ENCODE results near the gene BCDIN3D.

The BCDIN3D gene

GRCh38 chr12:49809381-49809905 lies 33.5 kb downstream of the BCDIN3D start:
- TF ChIP-seq CTCF (IDR thresholded peaks at IDR 0.05; ENCODE audit: borderline replicate concordance, extremely low read depth, low read length, poor library complexity, severe bottlenecking) = no peak
- no peak for TF ChIP-seq EZH2 (IDR thresholded peaks at IDR 0.05; ENCODE audit: borderline replicate concordance, low read depth, low read length, severe bottlenecking)
- no peak overlapping the region for H3K4me2 ChIP-seq (ENCODE audit: insufficient read depth, low read length)
- no peaks in the 10 kb centered on the region for H3K9me3 ChIP-seq (ENCODE audit: insufficient read depth, low read length, severe bottlenecking)
- H4K20me1 ChIP-seq (ENCODE audit: insufficient read depth, low read length) = peaks cover 42% of the 10 kb centered on the region
- H3K4me3 ChIP-seq (ENCODE audit: low read depth in 1 of 2, low read length in 2 of 2) = no peak overlapping the region
- no peak overlapping the region for H3K9ac ChIP-seq (ENCODE audit: low read depth, low read length)
- H3K36me3 ChIP-seq (ENCODE audit: insufficient read depth, low read length) = peaks cover 16% of the 10 kb centered on the region
- no peak for ATAC-seq (ENCODE audit: insufficient read depth, low read depth)
- H2AFZ ChIP-seq (ENCODE audit: low read depth, low read length) = no peak overlapping the region
- peaks cover 26% of the 10 kb centered on the region for H3K79me2 ChIP-seq (ENCODE audit: insufficient read depth, low read length)
- DNase-seq = no peak
- no peak overlapping the region for H3K27ac ChIP-seq (ENCODE audit: low read length)
- no peaks in the 10 kb centered on the region for H3K4me1 ChIP-seq (ENCODE audit: insufficient read depth, low read length)
- H3K27me3 ChIP-seq (ENCODE audit: insufficient read depth, low read length, poor library complexity) = no peaks in the 10 kb centered on the region

- Histone ChIP-seq H3K9ac (ENCODE audit: low read depth, low read length) (no peak overlapping the region), H4K20me1 (ENCODE audit: insufficient read depth, low read length) (peaks cover 42% of the 10 kb centered on the region), H3K27ac (ENCODE audit: low read length) (no peak overlapping the region), H3K4me1 (ENCODE audit: insufficient read depth, low read length) (no peaks in the 10 kb centered on the region), H3K4me2 (ENCODE audit: insufficient read depth, low read length) (no peak overlapping the region), H3K36me3 (ENCODE audit: insufficient read depth, low read length) (peaks cover 22% of the 10 kb centered on the region), H2AFZ (ENCODE audit: low read depth, low read length) (no peak overlapping the region), H3K79me2 (ENCODE audit: insufficient read depth, low read length) (peaks cover 25% of the 10 kb centered on the region), H3K9me3 (ENCODE audit: insufficient read depth, low read length, severe bottlenecking) (no peaks in the 10 kb centered on the region), H3K4me3 (ENCODE audit: low read depth in 1 of 2, low read length in 2 of 2) (no peak overlapping the region), H3K27me3 (ENCODE audit: insufficient read depth, low read length, poor library complexity) (no peaks in the 10 kb centered on the region)
- DNase-seq = no peak
- ATAC-seq (ENCODE audit: insufficient read depth, low read depth) = no peak
- no peak for TF ChIP-seq EZH2 (IDR thresholded peaks at IDR 0.05; ENCODE audit: borderline replicate concordance, low read depth, low read length, severe bottlenecking)
- TF ChIP-seq CTCF (IDR thresholded peaks at IDR 0.05; ENCODE audit: borderline replicate concordance, extremely low read depth, low read length, poor library complexity, severe bottlenecking) = no peak
Observed at GRCh38 chr12:49808686-49809380, 34.1 kb downstream of the BCDIN3D start.

- no peak overlapping the region for H3K27ac ChIP-seq (ENCODE audit: low read length)
- H2AFZ ChIP-seq (ENCODE audit: low read depth, low read length) = no peak overlapping the region
- no peak overlapping the region for H3K4me3 ChIP-seq (ENCODE audit: low read depth in 1 of 2, low read length in 2 of 2)
- peaks cover 30% of the 10 kb centered on the region for H3K36me3 ChIP-seq (ENCODE audit: insufficient read depth, low read length)
- H3K79me2 ChIP-seq (ENCODE audit: insufficient read depth, low read length) = peaks cover 25% of the 10 kb centered on the region
- H3K27me3 ChIP-seq (ENCODE audit: insufficient read depth, low read length, poor library complexity) = no peaks in the 10 kb centered on the region
- no peaks in the 10 kb centered on the region for H3K9me3 ChIP-seq (ENCODE audit: insufficient read depth, low read length, severe bottlenecking)
- no peaks in the 10 kb centered on the region for H3K4me1 ChIP-seq (ENCODE audit: insufficient read depth, low read length)
- H4K20me1 ChIP-seq (ENCODE audit: insufficient read depth, low read length) = peaks cover 42% of the 10 kb centered on the region
- no peak overlapping the region for H3K9ac ChIP-seq (ENCODE audit: low read depth, low read length)
- TF ChIP-seq CTCF (IDR thresholded peaks at IDR 0.05; ENCODE audit: borderline replicate concordance, extremely low read depth, low read length, poor library complexity, severe bottlenecking) (no peak), EZH2 (IDR thresholded peaks at IDR 0.05; ENCODE audit: borderline replicate concordance, low read depth, low read length, severe bottlenecking) (no peak)
- ATAC-seq (ENCODE audit: insufficient read depth, low read depth) = no peak
- no peak for DNase-seq
- H3K4me2 ChIP-seq (ENCODE audit: insufficient read depth, low read length) = no peak overlapping the region
Observed at GRCh38 chr12:49807991-49808580, 34.8 kb downstream of the BCDIN3D start.
